GM06990 (cell line): ENCODE measurements around the gene PTTG1.

Experiments
- DNase-seq: peaks from one replicate; pipeline ENCODE4 v3.0.0-alpha.2; 2011; ENCODE audit not compliant: insufficient read length; ENCODE audit errors: extremely low read depth
- H3K27me3 ChIP-seq: replicated peaks from 2 replicates; pipeline ENCODE4 v1.6.0; 2011; ENCODE audit warnings: low read length; ENCODE audit not compliant: control insufficient read depth, insufficient read depth
- H3K36me3 ChIP-seq: 2 replicates; pipeline ENCODE4 v1.5.1; 2011; ENCODE audit warnings: low read length; ENCODE audit not compliant: control insufficient read depth, insufficient read depth
- H3K4me3 ChIP-seq: replicated peaks from 2 replicates; pipeline ENCODE4 v1.5.1; 2011; ENCODE audit warnings: low read depth, mild to moderate bottlenecking, control low read depth, low read length
- TF ChIP-seq, protein P1 (sequence below): IDR thresholded peaks from 2 replicates; pipeline ENCODE4 v1.5.1; 2011; ENCODE audit warnings: low read length, control low read depth, mild to moderate bottlenecking, inconsistent platforms; ENCODE audit not compliant: insufficient read depth, poor library complexity, severe bottlenecking

Gene PTTG1

GRCh38 chr5:160457252-160457651 lies 35.6 kb downstream of the PTTG1 start:
- DNase-seq, result no peak

DNA sequence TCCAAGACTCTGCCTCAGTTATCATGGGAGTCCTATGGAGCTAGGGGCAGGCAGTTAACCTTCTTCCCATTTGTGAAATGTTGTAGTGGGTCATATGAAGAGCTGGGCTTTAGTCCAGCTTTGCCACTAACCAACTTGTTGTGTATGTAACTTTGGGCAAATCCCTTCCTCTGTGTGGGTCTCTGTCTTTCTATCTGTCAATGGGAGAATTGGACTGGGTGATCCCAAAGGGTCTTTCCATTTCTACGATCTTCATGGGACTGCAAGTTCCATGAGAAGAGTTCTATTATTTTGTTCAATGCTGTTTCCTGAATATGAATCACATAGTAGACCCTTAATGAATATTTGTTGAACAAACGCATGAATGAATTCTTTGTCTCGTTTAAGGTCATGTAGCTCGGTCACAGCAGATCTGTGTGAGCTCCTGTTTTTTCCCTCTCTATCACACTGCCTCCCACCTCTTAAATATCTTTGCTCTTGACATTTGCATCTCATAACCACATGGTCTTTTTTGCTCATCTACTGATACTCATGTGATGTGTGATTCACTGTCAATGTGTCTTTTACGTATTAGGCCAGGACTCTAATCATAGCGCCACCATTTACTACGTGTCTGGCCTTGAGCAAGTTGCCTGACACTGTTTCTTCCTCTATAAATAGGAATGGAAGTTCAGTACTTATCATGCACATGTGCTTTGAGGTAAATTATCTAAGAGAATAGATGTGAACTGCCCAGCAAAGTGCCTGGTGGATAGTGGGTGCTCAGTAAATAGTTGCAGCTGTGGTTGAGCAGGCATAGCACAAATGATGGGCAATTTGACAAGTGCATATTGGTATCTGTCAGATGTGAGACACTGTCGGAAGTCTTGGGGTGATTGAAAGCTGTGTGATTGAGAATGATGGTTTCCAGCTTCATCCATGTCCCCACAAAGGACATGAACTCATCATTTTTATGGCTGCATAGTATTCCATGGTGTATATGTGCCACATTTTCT lies 37.4 kb downstream of the PTTG1 start:
- DNase-seq, result peak; percentile 64
- Histone ChIP-seq H3K27me3 (no peaks in the 10 kb centered on the region), H3K4me3 (no peak overlapping the region), H3K36me3 (no peaks in the 10 kb centered on the region)
- TF ChIP-seq, protein P1, sequence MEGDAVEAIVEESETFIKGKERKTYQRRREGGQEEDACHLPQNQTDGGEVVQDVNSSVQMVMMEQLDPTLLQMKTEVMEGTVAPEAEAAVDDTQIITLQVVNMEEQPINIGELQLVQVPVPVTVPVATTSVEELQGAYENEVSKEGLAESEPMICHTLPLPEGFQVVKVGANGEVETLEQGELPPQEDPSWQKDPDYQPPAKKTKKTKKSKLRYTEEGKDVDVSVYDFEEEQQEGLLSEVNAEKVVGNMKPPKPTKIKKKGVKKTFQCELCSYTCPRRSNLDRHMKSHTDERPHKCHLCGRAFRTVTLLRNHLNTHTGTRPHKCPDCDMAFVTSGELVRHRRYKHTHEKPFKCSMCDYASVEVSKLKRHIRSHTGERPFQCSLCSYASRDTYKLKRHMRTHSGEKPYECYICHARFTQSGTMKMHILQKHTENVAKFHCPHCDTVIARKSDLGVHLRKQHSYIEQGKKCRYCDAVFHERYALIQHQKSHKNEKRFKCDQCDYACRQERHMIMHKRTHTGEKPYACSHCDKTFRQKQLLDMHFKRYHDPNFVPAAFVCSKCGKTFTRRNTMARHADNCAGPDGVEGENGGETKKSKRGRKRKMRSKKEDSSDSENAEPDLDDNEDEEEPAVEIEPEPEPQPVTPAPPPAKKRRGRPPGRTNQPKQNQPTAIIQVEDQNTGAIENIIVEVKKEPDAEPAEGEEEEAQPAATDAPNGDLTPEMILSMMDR, result no peak

More at GRCh38 chr5:160457252-160457651, 35.6 kb downstream of the PTTG1 start:
- Histone ChIP-seq H3K4me3 (no peak overlapping the region), H3K36me3 (no peaks in the 10 kb centered on the region), H3K27me3 (no peaks in the 10 kb centered on the region)
- TF ChIP-seq, protein P1, result no peak

- DNase-seq, result no peak
- TF ChIP-seq, protein P1, result peak; percentile 48
- H3K27me3 ChIP-seq, result no peaks in the 10 kb centered on the region
- H3K4me3 ChIP-seq, result no peak overlapping the region
- no peaks in the 10 kb centered on the region for H3K36me3 ChIP-seq
Measured at GRCh38 chr5:160460377-160461049, 38.9 kb downstream of the PTTG1 start.

DNA sequence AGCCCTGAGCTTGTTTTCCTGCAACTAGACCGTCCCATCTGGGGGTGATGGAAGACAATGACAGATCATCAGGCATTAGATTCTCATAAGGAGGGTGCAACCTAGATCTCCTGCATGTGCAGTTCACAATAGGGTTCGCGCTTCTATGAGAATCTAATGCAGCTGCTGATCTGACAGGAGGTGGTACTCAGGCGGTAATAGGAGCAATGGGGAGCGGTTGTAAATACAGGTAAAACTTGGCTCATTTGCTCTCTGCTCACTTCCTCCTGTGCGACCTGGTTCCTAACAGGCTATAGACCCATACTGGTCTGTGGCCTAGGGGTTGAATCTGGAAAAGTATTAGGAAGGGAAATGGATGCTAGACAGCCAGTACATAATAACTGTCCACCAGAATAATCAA lies 39.7 kb downstream of the PTTG1 start:
- TF ChIP-seq, protein P1, result no peak
- no peak for DNase-seq
- Histone ChIP-seq H3K27me3 (no peaks in the 10 kb centered on the region), H3K36me3 (no peaks in the 10 kb centered on the region), H3K4me3 (no peak overlapping the region)

DNA sequence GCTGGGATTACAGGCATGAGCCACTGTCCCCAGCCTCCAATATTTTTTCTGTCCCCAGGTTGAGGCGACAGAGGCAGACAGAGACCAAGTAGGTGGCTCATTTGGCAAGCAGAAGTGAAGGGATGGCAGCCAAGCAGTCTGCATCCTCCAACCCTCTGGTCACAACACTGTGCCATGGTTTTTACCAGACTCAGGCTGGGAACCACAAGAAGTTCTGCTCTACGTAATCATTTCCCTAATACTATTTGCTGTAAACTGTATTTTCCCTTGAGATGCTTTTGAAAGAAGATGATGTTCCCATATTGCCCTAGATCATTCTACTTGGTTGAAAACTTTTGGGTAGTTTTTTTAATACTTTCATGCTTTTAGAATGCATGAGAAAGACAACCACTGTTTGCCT lies 40.5 kb downstream of the PTTG1 start:
- DNase-seq, result no peak
- H3K4me3 ChIP-seq, result no peak overlapping the region
- H3K27me3 ChIP-seq, result no peaks in the 10 kb centered on the region
- no peaks in the 10 kb centered on the region for H3K36me3 ChIP-seq
- TF ChIP-seq, protein P1, result no peak
